Activated B cell treated with CpG ODN at 0.5 μM for 24 hours (primary cell): ENCODE measurements around the gene MYL11. TPM values are rescaled to one million over a fixed set of nuclear protein-coding genes. Genes with fewer than 3 reads are reported as not detected.

Source experiments
- ATAC-seq: fragments of 200-7000 bp; cut with Tn5 transposase; one replicate; pipeline ENCODE4 v1.10.0; 2021; ENCODE audit warnings: low read depth, mild to moderate bottlenecking, moderate library complexity
- CTCF ChIA-PET: fragments of 350-600 bp; sonication (Branson Sonifier 250); formaldehyde crosslinking; loops from one replicate; lab custom pipeline; 2021; ENCODE audit warnings: antibody characterized with exemption; lab: Charles Lee
- POLR2A ChIA-PET: fragments of 350-600 bp; sonication (Branson Sonifier 250); formaldehyde crosslinking; loops from one replicate; lab custom pipeline; 2021; ENCODE audit warnings: antibody characterized with exemption; lab: Charles Lee
- DNase-seq: peaks from one replicate; pipeline ENCODE4 v3.0.0; 2022
- H3K27ac Mint-ChIP-seq: one replicate; pipeline ENCODE4 v1.8.0; 2020; ENCODE audit warnings: mixed read lengths
- H3K27me3 Mint-ChIP-seq: one replicate; pipeline ENCODE4 v1.8.0; 2021; ENCODE audit warnings: mixed read lengths
- H3K36me3 Mint-ChIP-seq: one replicate; pipeline ENCODE4 v1.8.0; 2021; ENCODE audit warnings: low read depth, mixed read lengths
- H3K4me1 Mint-ChIP-seq: one replicate; pipeline ENCODE4 v1.8.0; 2021; ENCODE audit warnings: mixed read lengths
- H3K4me3 Mint-ChIP-seq: one replicate; pipeline ENCODE4 v1.8.0; 2020; ENCODE audit warnings: mild to moderate bottlenecking, mixed read lengths
- H3K9me3 Mint-ChIP-seq: one replicate; pipeline ENCODE4 v1.8.0; 2020; ENCODE audit warnings: mixed read lengths
- CTCF ChIP-seq: fragments of 200-600 bp; IDR thresholded peaks from one replicate; pipeline ENCODE4 v1.8.0; 2022; ENCODE audit warnings: antibody characterized with exemption, mild to moderate bottlenecking
- intact Hi-C: fragments of 100-400 bp; cut with micrococcal nuclease; formaldehyde crosslinking; loops from one replicate; pipeline ENCODE4 v1.15.1; 2024
- total RNA-seq: library from RNA; stranded (reverse); gene quantifications from 2 replicates; pipeline ENCODE4 v1.2.3, GENCODE V29; 2022

Gene MYL11
- total RNA-seq, 1 donor from 2014 or later: not detected

GRCh38 chr16:30377050-30377811, 2.6 kb downstream of the MYL11 start:
- ChIA-PET CTCF (interaction anchor here (1.9 kb wide), 1 partner anchor 32 kb away, joined by 6 read pairs; no protein-coding TSS in a partner anchor), POLR2A (interaction anchor here (0.6 to 4.4 kb wide), 18 partner anchors 8 to 311 kb away, joined by 3 to 33 read pairs (median 6); partner anchors contain the start of genes ALDOA, CD2BP2, CORO1A and FBRS)
- peaks cover 13% of the 10 kb centered on the region for H3K36me3 Mint-ChIP-seq
- H3K27me3 Mint-ChIP-seq: no peaks in the 10 kb centered on the region
- DNase-seq (no peak), ATAC-seq (no peak)
- peak overlapping the region; percentile 92 for H3K4me3 Mint-ChIP-seq
- H3K27ac Mint-ChIP-seq: peak overlapping the region; percentile 100
- intact Hi-C loops: loop anchor here (1.0 to 10.0 kb wide), 2 partner anchors 42 to 782 kb away; no protein-coding TSS in a partner anchor
- peaks cover 51% of the 10 kb centered on the region for H3K4me1 Mint-ChIP-seq
- no peak for TF ChIP-seq CTCF
- no peaks in the 10 kb centered on the region for H3K9me3 Mint-ChIP-seq

GRCh38 chr16:30377812-30378235, 3.2 kb downstream of the MYL11 start:
- Mint-ChIP-seq H3K27me3 (no peaks in the 10 kb centered on the region), H3K9me3 (no peaks in the 10 kb centered on the region), H3K4me1 (peaks cover 57% of the 10 kb centered on the region), H3K27ac (peak overlapping the region; percentile 100), H3K4me3 (peak overlapping the region; percentile 92), H3K36me3 (peaks cover 13% of the 10 kb centered on the region)
- POLR2A ChIA-PET: interaction anchor here (0.6 to 4.4 kb wide), 25 partner anchors 9 to 725 kb away, joined by 3 to 33 read pairs (median 7); partner anchors contain the start of genes ALDOA, CD2BP2, CORO1A and FBRS
- CTCF ChIA-PET: no interaction called here
- ATAC-seq (peak; percentile 47), DNase-seq (peak; percentile 82)
- intact Hi-C loops: loop anchor here (1.0 to 10.0 kb wide), 10 partner anchors 8 to 783 kb away; partner anchors contain the start of genes CD2BP2, FBRS, PRR14 and TBC1D10B
- TF ChIP-seq CTCF: no peak

GRCh38 chr16:30378236-30379157, 3.9 kb downstream of the MYL11 start:
- intact Hi-C loops: loop anchor here (1.0 to 10.0 kb wide), 9 partner anchors 8 to 784 kb away; partner anchors contain the start of genes CD2BP2, FBRS, PRR14 and TBC1D10B
- Mint-ChIP-seq H3K4me3 (peak overlapping the region; percentile 92), H3K27me3 (no peaks in the 10 kb centered on the region), H3K4me1 (peaks cover 62% of the 10 kb centered on the region), H3K36me3 (peaks cover 13% of the 10 kb centered on the region), H3K27ac (peak overlapping the region; percentile 100), H3K9me3 (no peaks in the 10 kb centered on the region)
- DNase-seq (peak; percentile 99), ATAC-seq (peak; percentile 88)
- no peak for TF ChIP-seq CTCF
- POLR2A ChIA-PET: interaction anchor here (0.6 to 4.4 kb wide), 27 partner anchors 7 to 725 kb away, joined by 3 to 33 read pairs (median 7); partner anchors contain the start of genes ALDOA, CD2BP2, CORO1A and FBRS
- CTCF ChIA-PET: no interaction called here

- no peak for TF ChIP-seq CTCF
- intact Hi-C loops: loop anchor here (2.0 to 10.0 kb wide), 3 partner anchors 24 to 784 kb away; partner anchors contain the start of genes CD2BP2 and PRR14
- ATAC-seq (no peak), DNase-seq (no peak)
- H3K36me3 Mint-ChIP-seq: peaks cover 13% of the 10 kb centered on the region
- ChIA-PET CTCF (no interaction called here), POLR2A (interaction anchor here (0.9 to 4.4 kb wide), 8 partner anchors 8 to 231 kb away, joined by 5 to 33 read pairs (median 9); partner anchors contain the start of genes CD2BP2, TBC1D10B, ZNF48 and ZNF689)
- H3K27ac Mint-ChIP-seq: peak overlapping the region; percentile 100
- peak overlapping the region; percentile 92 for H3K4me3 Mint-ChIP-seq
- H3K27me3 Mint-ChIP-seq: no peaks in the 10 kb centered on the region
- no peaks in the 10 kb centered on the region for H3K9me3 Mint-ChIP-seq
- peaks cover 65% of the 10 kb centered on the region for H3K4me1 Mint-ChIP-seq
Observed at GRCh38 chr16:30379158-30379783, 4.7 kb downstream of the MYL11 start.
